Endothelial cell of umbilical vein (primary cell): ENCODE measurements around the gene GRB2. TPM values are rescaled to one million over a fixed set of nuclear protein-coding genes. Genes with fewer than 3 reads are reported as not detected.

ENCODE experiments used
- BruUV-seq: library from RNA; stranded (reverse); fragments of 400-500 nt; replicated peaks from 2 replicates; lab custom pipeline; 2021; lab: Mats Ljungman, UMichigan
- CTCF ChIA-PET: fragments of 300-600, 350-600 bp; sonication (Branson Sonifier 250); formaldehyde crosslinking; loops from one replicate; lab custom pipeline; 2021; ENCODE audit warnings: antibody characterized with exemption, inconsistent platforms; lab: Charles Lee
- POLR2A ChIA-PET: fragments of 300-600, 350-600 bp; sonication (Branson Sonifier 250); formaldehyde crosslinking; loops from one replicate; lab custom pipeline; 2021; ENCODE audit warnings: antibody characterized with exemption, inconsistent platforms; lab: Charles Lee
- DNase-seq: peaks from one replicate; pipeline ENCODE4 v3.0.0-alpha.2; 2011; ENCODE audit warnings: low read depth, low spot score
- FAIRE-seq: peaks from 2 replicates; lab custom pipeline; 2011; peaks lifted over from hg19 to GRCh38; lab: Jason Lieb, UNC
- H2AFZ ChIP-seq: 2 replicates; pipeline ENCODE4 v1.6.0; 2012; ENCODE audit warnings: low read depth, low read length, control low read depth, inconsistent platforms
- H3K27ac ChIP-seq: 2 replicates; pipeline ENCODE4 v1.5.1; 2011; ENCODE audit warnings: low read depth, mild to moderate bottlenecking, control low read depth, low read length, moderate library complexity; ENCODE audit not compliant: insufficient read depth
- H3K27me3 ChIP-seq, 2 experiments: 2 replicates each; pipeline versions ENCODE4 v1.6.0 to v1.6.1; 2011; ENCODE audit warnings: low read length in 2 of 2, mixed read lengths in 1 of 2; ENCODE audit not compliant: control insufficient read depth in 2 of 2, insufficient read depth in 2 of 2
- H3K36me3 ChIP-seq, 2 experiments: 2 replicates in 1 of 2; 3 replicates in 1 of 2; pipeline ENCODE4 v1.5.1; 2011; ENCODE audit warnings: low read length in 2 of 2, mild to moderate bottlenecking in 1 of 2, moderate library complexity in 1 of 2; ENCODE audit not compliant: control insufficient read depth in 2 of 2, insufficient read depth in 2 of 2; ENCODE audit errors: extremely low read depth in 1 of 2
- H3K4me1 ChIP-seq: 3 replicates; pipeline ENCODE4 v1.5.1; 2011; ENCODE audit warnings: mild to moderate bottlenecking, low read length; ENCODE audit not compliant: control insufficient read depth, insufficient read depth; ENCODE audit errors: extremely low read depth
- H3K4me2 ChIP-seq: 2 replicates; pipeline ENCODE4 v1.6.1; 2011; ENCODE audit warnings: low read length, control low read depth, mixed read lengths; ENCODE audit not compliant: insufficient read depth
- H3K4me3 ChIP-seq, 3 experiments: fragments of 200-600 bp in 1 of 3; sonication (generic), shearing (Covaris generic) in 1 of 3; replicated peaks in 1 of 3; 2 replicates each; pipeline ENCODE4 v1.5.1; 2011 to 2016; ENCODE audit warnings: control low read depth in 3 of 3, low read length in 3 of 3, mild to moderate bottlenecking in 2 of 3, inconsistent platforms in 1 of 3, low read depth in 1 of 3, moderate library complexity in 1 of 3; ENCODE audit not compliant: insufficient read depth in 1 of 3
- H3K79me2 ChIP-seq: 2 replicates; pipeline ENCODE4 v1.6.0; 2012; ENCODE audit warnings: low read length, inconsistent platforms; ENCODE audit not compliant: control insufficient read depth, insufficient read depth
- H3K9ac ChIP-seq: replicated peaks from 2 replicates; pipeline ENCODE3; 2011; ENCODE audit warnings: low read length, control low read depth; ENCODE audit not compliant: insufficient read depth; ENCODE audit errors: extremely low read depth
- H3K9me1 ChIP-seq: replicated peaks from 3 replicates; pipeline ENCODE4 v1.6.0; 2011; ENCODE audit warnings: mild to moderate bottlenecking, low read length; ENCODE audit not compliant: control insufficient read depth, insufficient read depth; ENCODE audit errors: extremely low read depth
- H3K9me3 ChIP-seq: replicated peaks from 2 replicates; pipeline ENCODE4 v1.5.1; 2012; ENCODE audit warnings: low read length, inconsistent platforms; ENCODE audit not compliant: control insufficient read depth, insufficient read depth
- H4K20me1 ChIP-seq: replicated peaks from 2 replicates; pipeline ENCODE3; 2011; ENCODE audit warnings: mild to moderate bottlenecking, low read length; ENCODE audit not compliant: control insufficient read depth, insufficient read depth; ENCODE audit errors: extremely low read depth
- EZH2 ChIP-seq: IDR thresholded peaks from 2 replicates; pipeline ENCODE4 v1.6.1; 2012; ENCODE audit warnings: borderline replicate concordance, low read depth, mild to moderate bottlenecking, moderate library complexity, low read length, inconsistent platforms; ENCODE audit not compliant: severe bottlenecking
- FOS ChIP-seq: IDR thresholded peaks from 2 replicates; pipeline ENCODE4 v1.6.1; 2011; ENCODE audit warnings: mild to moderate bottlenecking, low read length, moderate library complexity, borderline replicate concordance; ENCODE audit not compliant: insufficient read depth
- MAX ChIP-seq: IDR thresholded peaks from 2 replicates; pipeline ENCODE4 v1.6.1; 2011; ENCODE audit not compliant: insufficient read depth, insufficient read length
- MYC ChIP-seq: IDR thresholded peaks from one replicate; pipeline ENCODE4 v1.6.1; 2011; ENCODE audit warnings: mild to moderate bottlenecking, low read depth, low read length
- POLR2AphosphoS5 ChIP-seq: IDR thresholded peaks from 2 replicates; pipeline ENCODE4 v1.6.1; 2012; ENCODE audit warnings: low read depth, mild to moderate bottlenecking, control low read depth, low read length, moderate library complexity; ENCODE audit not compliant: insufficient read depth
- dilution Hi-C: fragments of 300-500 bp; cut with MboI; formaldehyde crosslinking; loops from one replicate; pipeline ENCODE4 v1.15.0; 2019; ENCODE audit warnings: low sequenced_read_pairs; ENCODE audit not compliant: extremely low pct_ligation_motif_present
- intact Hi-C: fragments of 100-400 bp; cut with micrococcal nuclease; formaldehyde crosslinking; loops from one replicate; pipeline ENCODE4 v1.10.0; 2022
- polyA plus RNA-seq, 4 experiments: library from polyadenylated mRNA; depleted of rRNA in 3 of 4; stranded (reverse) in 3 of 4; unstranded in 1 of 4; fragments of >200 nt; gene quantifications; 2 replicates each; pipeline versions ENCODE4 v1.2.1 to v1.2.3, GENCODE V29; 2011 to 2012; ENCODE audit warnings: missing spikeins in 1 of 4
- total RNA-seq: library from RNA; stranded (reverse); gene quantifications from 2 replicates; pipeline ENCODE4 v1.2.3, GENCODE V29; 2021

Gene GRB2
- total and polyA plus RNA-seq, 2 donors (not counting 3 experiments of a cell fraction or from before 2014, with no cell fraction given) = 51.5 to 93.9 TPM

- DNase-seq (no peak), FAIRE-seq (no peak)
- ChIA-PET POLR2A (no interaction called here), CTCF (interaction anchor here (1.5 to 1.7 kb wide), 3 partner anchors 18 to 83 kb away, joined by 3 to 5 read pairs (median 3); partner anchors contain the start of gene MIF4GD)
- Histone ChIP-seq H3K4me1 (peaks cover 7% of the 10 kb centered on the region), H3K9me1 (no peaks in the 10 kb centered on the region), H3K27me3 (no peaks in the 10 kb centered on the region), H3K27ac (no peak overlapping the region), H3K36me3 (peaks cover 8 to 26% of the 10 kb centered on the region in 2 experiments), H3K79me2 (no peaks in the 10 kb centered on the region), H3K9ac (no peak overlapping the region), H3K4me2 (no peak overlapping the region), H4K20me1 (no peaks in the 10 kb centered on the region), H3K4me3 (no peak overlapping the region), H3K9me3 (no peaks in the 10 kb centered on the region), H2AFZ (no peak overlapping the region)
- no TSS peak for BruUV-seq
- TF ChIP-seq FOS (no peak), POLR2AphosphoS5 (no peak), MAX (no peak)
- dilution Hi-C loops (no loop called here), intact Hi-C loops (no loop called here)
Measured at GRCh38 chr17:75317671-75318070, 87.8 kb downstream of the GRB2 start.

GRCh38 chr17:75316253-75316652 is 89.2 kb downstream of the GRB2 start:
- Histone ChIP-seq H2AFZ (no peak overlapping the region), H3K36me3 (peaks cover 5 to 20% of the 10 kb centered on the region in 2 experiments), H3K9me1 (no peaks in the 10 kb centered on the region), H3K9ac (no peak overlapping the region), H3K27ac (no peak overlapping the region), H3K4me1 (peaks cover 4% of the 10 kb centered on the region), H3K9me3 (no peaks in the 10 kb centered on the region), H4K20me1 (no peaks in the 10 kb centered on the region), H3K4me2 (no peak overlapping the region), H3K4me3 (no peak overlapping the region), H3K27me3 (no peaks in the 10 kb centered on the region), H3K79me2 (no peaks in the 10 kb centered on the region)
- ChIA-PET POLR2A (interaction anchor here (0.6 to 0.9 kb wide), 3 partner anchors 26 to 140 kb away, joined by 3 to 5 read pairs (median 3); partner anchors contain the start of gene SLC25A19), CTCF (interaction anchor here (1.1 to 2.2 kb wide), 5 partner anchors 10 to 96 kb away, joined by 3 to 19 read pairs (median 3); partner anchors contain the start of gene MIF4GD)
- no peak for FAIRE-seq
- dilution Hi-C loops (no loop called here), intact Hi-C loops (no loop called here)
- TF ChIP-seq POLR2AphosphoS5 (no peak), EZH2 (no peak), MYC (no peak)
- DNase-seq = no peak
- no TSS peak for BruUV-seq
